ENCODE results near the gene CNTN1. TPM values are rescaled to one million over a fixed set of nuclear protein-coding genes. Genes with fewer than 3 reads are reported as not detected.

CNTN1 gene
- total RNA-seq, 2 donors from 2014 or later: 1.3 to 3.1 TPM

- Histone ChIP-seq H3K4me1 (no peaks in the 10 kb centered on the region), H3K36me3 (replicated peaks in 1 of 2; ENCODE audit: insufficient read depth in 1 of 2, low read depth in 2 of 2) (no peaks in the 10 kb centered on the region), H3K9me3 (no peaks in the 10 kb centered on the region), H3K27me3 (no peaks in the 10 kb centered on the region), H3K27ac (no peak overlapping the region), H3K4me3 (no peak overlapping the region)
- no peak for ATAC-seq
- TF ChIP-seq, protein P1, sequence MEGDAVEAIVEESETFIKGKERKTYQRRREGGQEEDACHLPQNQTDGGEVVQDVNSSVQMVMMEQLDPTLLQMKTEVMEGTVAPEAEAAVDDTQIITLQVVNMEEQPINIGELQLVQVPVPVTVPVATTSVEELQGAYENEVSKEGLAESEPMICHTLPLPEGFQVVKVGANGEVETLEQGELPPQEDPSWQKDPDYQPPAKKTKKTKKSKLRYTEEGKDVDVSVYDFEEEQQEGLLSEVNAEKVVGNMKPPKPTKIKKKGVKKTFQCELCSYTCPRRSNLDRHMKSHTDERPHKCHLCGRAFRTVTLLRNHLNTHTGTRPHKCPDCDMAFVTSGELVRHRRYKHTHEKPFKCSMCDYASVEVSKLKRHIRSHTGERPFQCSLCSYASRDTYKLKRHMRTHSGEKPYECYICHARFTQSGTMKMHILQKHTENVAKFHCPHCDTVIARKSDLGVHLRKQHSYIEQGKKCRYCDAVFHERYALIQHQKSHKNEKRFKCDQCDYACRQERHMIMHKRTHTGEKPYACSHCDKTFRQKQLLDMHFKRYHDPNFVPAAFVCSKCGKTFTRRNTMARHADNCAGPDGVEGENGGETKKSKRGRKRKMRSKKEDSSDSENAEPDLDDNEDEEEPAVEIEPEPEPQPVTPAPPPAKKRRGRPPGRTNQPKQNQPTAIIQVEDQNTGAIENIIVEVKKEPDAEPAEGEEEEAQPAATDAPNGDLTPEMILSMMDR (IDR thresholded peaks at IDR 0.05): no peak
- TF ChIP-seq POLR2A (IDR thresholded peaks at IDR 0.05): no peak
- DNase-seq: no peak
- intact Hi-C loops (cut with DNase I): no loop called here
Measured at GRCh38 chr12:40870981-40871380, 178.7 kb downstream of the CNTN1 start.

DNA sequence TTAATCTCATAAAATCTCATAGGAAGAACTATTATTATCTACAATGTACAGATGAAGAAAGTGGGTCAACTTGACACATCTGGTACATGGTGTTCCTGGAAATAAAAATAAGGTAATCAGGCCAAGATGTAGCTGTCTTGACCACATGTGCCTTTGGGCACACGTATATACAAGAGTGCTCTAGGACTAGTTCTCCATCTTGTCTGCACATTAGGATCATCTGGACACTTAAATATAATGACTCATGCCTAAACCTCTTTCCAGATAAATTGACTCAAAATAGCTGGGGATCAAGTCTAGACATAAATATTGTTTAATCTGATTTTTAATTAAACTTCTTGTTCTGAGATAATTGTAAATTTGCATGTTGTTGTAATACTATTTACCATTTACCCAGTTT lies 182.6 kb downstream of the CNTN1 start:
- intact Hi-C loops (cut with DNase I): no loop called here
- no peak overlapping the region for H3K4me3 ChIP-seq
- ATAC-seq (no peak), DNase-seq (no peak)
- TF ChIP-seq, protein P1 (IDR thresholded peaks at IDR 0.05): no peak
- no peak for TF ChIP-seq POLR2A (IDR thresholded peaks at IDR 0.05)
- no peaks in the 10 kb centered on the region for H3K27me3 ChIP-seq
- WGBS, 2 donors: 24 to 26% methylated on average over 1 of the region's 1 CpG
- H3K27ac ChIP-seq: no peak overlapping the region
- H3K4me1 ChIP-seq: no peaks in the 10 kb centered on the region
- H3K9me3 ChIP-seq: no peaks in the 10 kb centered on the region
- H3K36me3 ChIP-seq (replicated peaks in 1 of 2; ENCODE audit: insufficient read depth in 1 of 2, low read depth in 2 of 2): no peaks in the 10 kb centered on the region

- Histone ChIP-seq H3K4me1 (no peaks in the 10 kb centered on the region), H3K27ac (no peak overlapping the region), H3K4me3 (no peak overlapping the region), H3K27me3 (no peaks in the 10 kb centered on the region), H3K9me3 (no peaks in the 10 kb centered on the region), H3K36me3 (replicated peaks in 1 of 2; ENCODE audit: insufficient read depth in 1 of 2, low read depth in 2 of 2) (no peaks in the 10 kb centered on the region)
- intact Hi-C loops (cut with DNase I): no loop called here
- DNase-seq (no peak), ATAC-seq (no peak)
- 50 to 55% methylated on average over 3 of the region's 3 CpGs for WGBS, 2 donors
- TF ChIP-seq POLR2A (IDR thresholded peaks at IDR 0.05): no peak
- TF ChIP-seq, protein P1 (IDR thresholded peaks at IDR 0.05): no peak
Measured at GRCh38 chr12:40889329-40889728, 197.1 kb downstream of the CNTN1 start.

GRCh38 chr12:40892528-40892927 lies 200.3 kb downstream of the CNTN1 start:
- ATAC-seq (no peak), DNase-seq (no peak)
- WGBS, 2 donors: 32 to 37% methylated on average over 4 of the region's 4 CpGs
- Histone ChIP-seq H3K9me3 (no peaks in the 10 kb centered on the region), H3K27ac (no peak overlapping the region), H3K36me3 (replicated peaks in 1 of 2; ENCODE audit: insufficient read depth in 1 of 2, low read depth in 2 of 2) (no peaks in the 10 kb centered on the region), H3K4me3 (no peak overlapping the region), H3K4me1 (no peaks in the 10 kb centered on the region), H3K27me3 (no peaks in the 10 kb centered on the region)
- intact Hi-C loops (cut with DNase I): no loop called here
- TF ChIP-seq POLR2A (IDR thresholded peaks at IDR 0.05): no peak
- TF ChIP-seq, protein P1 (IDR thresholded peaks at IDR 0.05): no peak

DNA sequence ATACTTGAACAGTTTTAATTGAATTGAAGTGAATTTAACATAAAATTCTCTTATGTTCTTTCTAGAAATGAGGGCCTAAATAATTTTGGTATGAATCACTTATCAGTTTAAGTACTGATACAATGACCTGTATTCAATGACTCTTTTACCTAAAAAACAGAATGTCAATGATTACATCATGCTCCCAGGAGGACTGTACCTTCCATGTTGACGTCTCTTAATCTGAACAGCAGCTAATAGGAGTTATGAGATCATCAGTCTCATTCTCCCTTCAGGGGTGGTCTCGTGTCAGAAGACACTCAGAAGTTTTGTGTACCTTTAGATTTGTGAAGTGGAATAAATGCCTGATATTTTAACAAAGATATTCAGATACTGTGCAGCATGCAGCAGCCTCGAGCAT lies 206.3 kb downstream of the CNTN1 start:
- intact Hi-C loops (cut with DNase I): no loop called here
- no peak for ATAC-seq
- Histone ChIP-seq H3K27me3 (no peaks in the 10 kb centered on the region), H3K4me1 (no peaks in the 10 kb centered on the region), H3K9me3 (no peaks in the 10 kb centered on the region), H3K36me3 (replicated peaks in 1 of 2; ENCODE audit: insufficient read depth in 1 of 2, low read depth in 2 of 2) (no peaks in the 10 kb centered on the region), H3K27ac (no peak overlapping the region), H3K4me3 (no peak overlapping the region)
- no peak for DNase-seq
- 43 to 46% methylated on average over 3 of the region's 3 CpGs for WGBS, 2 donors
- no peak for TF ChIP-seq POLR2A (IDR thresholded peaks at IDR 0.05)
- TF ChIP-seq, protein P1 (IDR thresholded peaks at IDR 0.05): no peak
